ENCODE results near the gene MDFI.

DNA sequence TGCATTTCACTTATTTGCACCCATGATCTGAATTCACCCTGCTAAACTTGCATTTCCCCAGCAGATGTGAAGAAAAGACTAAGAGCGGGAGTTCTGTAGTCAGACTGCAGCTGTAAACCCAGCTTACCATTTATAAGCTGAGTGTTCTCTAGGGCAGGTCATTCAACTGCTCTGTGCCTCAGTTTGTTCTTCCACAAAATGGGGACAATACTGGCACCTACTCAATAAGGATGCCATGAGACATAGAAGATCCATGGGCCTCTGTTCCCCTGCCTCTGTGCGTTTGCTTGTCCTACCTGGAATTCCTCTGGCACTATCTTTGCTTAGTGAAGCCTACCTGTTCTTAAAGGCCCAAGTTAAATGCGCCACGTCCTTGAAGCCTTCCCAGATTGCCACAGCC, 12.2 kb upstream of the MDFI start:
- TF ChIP-seq, protein P1, sequence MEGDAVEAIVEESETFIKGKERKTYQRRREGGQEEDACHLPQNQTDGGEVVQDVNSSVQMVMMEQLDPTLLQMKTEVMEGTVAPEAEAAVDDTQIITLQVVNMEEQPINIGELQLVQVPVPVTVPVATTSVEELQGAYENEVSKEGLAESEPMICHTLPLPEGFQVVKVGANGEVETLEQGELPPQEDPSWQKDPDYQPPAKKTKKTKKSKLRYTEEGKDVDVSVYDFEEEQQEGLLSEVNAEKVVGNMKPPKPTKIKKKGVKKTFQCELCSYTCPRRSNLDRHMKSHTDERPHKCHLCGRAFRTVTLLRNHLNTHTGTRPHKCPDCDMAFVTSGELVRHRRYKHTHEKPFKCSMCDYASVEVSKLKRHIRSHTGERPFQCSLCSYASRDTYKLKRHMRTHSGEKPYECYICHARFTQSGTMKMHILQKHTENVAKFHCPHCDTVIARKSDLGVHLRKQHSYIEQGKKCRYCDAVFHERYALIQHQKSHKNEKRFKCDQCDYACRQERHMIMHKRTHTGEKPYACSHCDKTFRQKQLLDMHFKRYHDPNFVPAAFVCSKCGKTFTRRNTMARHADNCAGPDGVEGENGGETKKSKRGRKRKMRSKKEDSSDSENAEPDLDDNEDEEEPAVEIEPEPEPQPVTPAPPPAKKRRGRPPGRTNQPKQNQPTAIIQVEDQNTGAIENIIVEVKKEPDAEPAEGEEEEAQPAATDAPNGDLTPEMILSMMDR (IDR thresholded peaks at IDR 0.05) = no peak
- TF ChIP-seq POLR2A (IDR thresholded peaks at IDR 0.05; ENCODE audit: low read length) (no peak), SMC3 (IDR thresholded peaks at IDR 0.05) (no peak), RFX5 (IDR thresholded peaks at IDR 0.05) (no peak), ESRRA (IDR thresholded peaks at IDR 0.05; ENCODE audit: borderline replicate concordance, low read length) (no peak), MYC (IDR thresholded peaks at IDR 0.05; ENCODE audit: borderline replicate concordance, low read length) (no peak)
- TF ChIP-seq, protein P2, sequence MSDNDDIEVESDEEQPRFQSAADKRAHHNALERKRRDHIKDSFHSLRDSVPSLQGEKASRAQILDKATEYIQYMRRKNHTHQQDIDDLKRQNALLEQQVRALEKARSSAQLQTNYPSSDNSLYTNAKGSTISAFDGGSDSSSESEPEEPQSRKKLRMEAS (IDR thresholded peaks at IDR 0.05) = no peak
- TF ChIP-seq, protein P3, sequence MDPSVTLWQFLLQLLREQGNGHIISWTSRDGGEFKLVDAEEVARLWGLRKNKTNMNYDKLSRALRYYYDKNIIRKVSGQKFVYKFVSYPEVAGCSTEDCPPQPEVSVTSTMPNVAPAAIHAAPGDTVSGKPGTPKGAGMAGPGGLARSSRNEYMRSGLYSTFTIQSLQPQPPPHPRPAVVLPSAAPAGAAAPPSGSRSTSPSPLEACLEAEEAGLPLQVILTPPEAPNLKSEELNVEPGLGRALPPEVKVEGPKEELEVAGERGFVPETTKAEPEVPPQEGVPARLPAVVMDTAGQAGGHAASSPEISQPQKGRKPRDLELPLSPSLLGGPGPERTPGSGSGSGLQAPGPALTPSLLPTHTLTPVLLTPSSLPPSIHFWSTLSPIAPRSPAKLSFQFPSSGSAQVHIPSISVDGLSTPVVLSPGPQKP (IDR thresholded peaks at IDR 0.05; ENCODE audit: low read depth, low read length) = no peak
- TF ChIP-seq, protein P4, sequence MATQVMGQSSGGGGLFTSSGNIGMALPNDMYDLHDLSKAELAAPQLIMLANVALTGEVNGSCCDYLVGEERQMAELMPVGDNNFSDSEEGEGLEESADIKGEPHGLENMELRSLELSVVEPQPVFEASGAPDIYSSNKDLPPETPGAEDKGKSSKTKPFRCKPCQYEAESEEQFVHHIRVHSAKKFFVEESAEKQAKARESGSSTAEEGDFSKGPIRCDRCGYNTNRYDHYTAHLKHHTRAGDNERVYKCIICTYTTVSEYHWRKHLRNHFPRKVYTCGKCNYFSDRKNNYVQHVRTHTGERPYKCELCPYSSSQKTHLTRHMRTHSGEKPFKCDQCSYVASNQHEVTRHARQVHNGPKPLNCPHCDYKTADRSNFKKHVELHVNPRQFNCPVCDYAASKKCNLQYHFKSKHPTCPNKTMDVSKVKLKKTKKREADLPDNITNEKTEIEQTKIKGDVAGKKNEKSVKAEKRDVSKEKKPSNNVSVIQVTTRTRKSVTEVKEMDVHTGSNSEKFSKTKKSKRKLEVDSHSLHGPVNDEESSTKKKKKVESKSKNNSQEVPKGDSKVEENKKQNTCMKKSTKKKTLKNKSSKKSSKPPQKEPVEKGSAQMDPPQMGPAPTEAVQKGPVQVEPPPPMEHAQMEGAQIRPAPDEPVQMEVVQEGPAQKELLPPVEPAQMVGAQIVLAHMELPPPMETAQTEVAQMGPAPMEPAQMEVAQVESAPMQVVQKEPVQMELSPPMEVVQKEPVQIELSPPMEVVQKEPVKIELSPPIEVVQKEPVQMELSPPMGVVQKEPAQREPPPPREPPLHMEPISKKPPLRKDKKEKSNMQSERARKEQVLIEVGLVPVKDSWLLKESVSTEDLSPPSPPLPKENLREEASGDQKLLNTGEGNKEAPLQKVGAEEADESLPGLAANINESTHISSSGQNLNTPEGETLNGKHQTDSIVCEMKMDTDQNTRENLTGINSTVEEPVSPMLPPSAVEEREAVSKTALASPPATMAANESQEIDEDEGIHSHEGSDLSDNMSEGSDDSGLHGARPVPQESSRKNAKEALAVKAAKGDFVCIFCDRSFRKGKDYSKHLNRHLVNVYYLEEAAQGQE (IDR thresholded peaks at IDR 0.05) = no peak
- TF ChIP-seq, protein P5, sequence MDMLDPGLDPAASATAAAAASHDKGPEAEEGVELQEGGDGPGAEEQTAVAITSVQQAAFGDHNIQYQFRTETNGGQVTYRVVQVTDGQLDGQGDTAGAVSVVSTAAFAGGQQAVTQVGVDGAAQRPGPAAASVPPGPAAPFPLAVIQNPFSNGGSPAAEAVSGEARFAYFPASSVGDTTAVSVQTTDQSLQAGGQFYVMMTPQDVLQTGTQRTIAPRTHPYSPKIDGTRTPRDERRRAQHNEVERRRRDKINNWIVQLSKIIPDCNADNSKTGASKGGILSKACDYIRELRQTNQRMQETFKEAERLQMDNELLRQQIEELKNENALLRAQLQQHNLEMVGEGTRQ (IDR thresholded peaks at IDR 0.05) = no peak
